GM23338 (cell line): Measurements from ENCODE around the gene LSM14B. TPM values are rescaled to one million over a fixed set of nuclear protein-coding genes. Genes with fewer than 3 reads are reported as not detected.

Experiments
- ATAC-seq: fragments of 200-7000 bp; cut with Tn5 transposase; 3 replicates; pipeline ENCODE4 v1.9.1; 2020
- DNase-seq: peaks from one replicate; pipeline ENCODE4 v3.0.0-alpha.2; 2015; ENCODE audit warnings: low spot score
- H2AFZ ChIP-seq: fragments of 200-600 bp; sonication (generic); 2 replicates; pipeline ENCODE4 v1.8.0; 2016; ENCODE audit warnings: antibody characterized with exemption, mild to moderate bottlenecking, moderate library complexity
- H3F3A ChIP-seq: fragments of 200-600 bp; sonication (generic); replicated peaks from 2 replicates; pipeline ENCODE4 v1.8.0; 2017; ENCODE audit warnings: antibody characterized with exemption, mixed run types, low read depth
- H3K27ac ChIP-seq: fragments of 200-600 bp; sonication (generic); 2 replicates; pipeline ENCODE4 v1.6.1; 2016; ENCODE audit warnings: low read depth
- H3K27me3 ChIP-seq: fragments of 200-600 bp; sonication (generic); 2 replicates; pipeline ENCODE4 v1.8.0; 2016; ENCODE audit warnings: mild to moderate bottlenecking, mixed run types, moderate library complexity; ENCODE audit not compliant: insufficient read depth
- H3K36me3 ChIP-seq: fragments of 200-600 bp; sonication (generic); 2 replicates; pipeline ENCODE4 v1.8.0; 2016; ENCODE audit warnings: mild to moderate bottlenecking; ENCODE audit not compliant: insufficient read depth
- H3K4me1 ChIP-seq: fragments of 200-600 bp; sonication (generic); 2 replicates; pipeline ENCODE4 v1.8.0; 2016; ENCODE audit warnings: mild to moderate bottlenecking, moderate library complexity; ENCODE audit not compliant: insufficient read depth
- H3K4me2 ChIP-seq: fragments of 200-600 bp; sonication (generic); 2 replicates; pipeline ENCODE4 v1.7.1; 2017; ENCODE audit warnings: mixed run types
- H3K4me3 ChIP-seq: fragments of 200-600 bp; sonication (generic); 2 replicates; pipeline ENCODE4 v1.6.1; 2016; ENCODE audit warnings: mixed run types
- H3K79me2 ChIP-seq: fragments of 200-600 bp; sonication (generic); replicated peaks from 2 replicates; pipeline ENCODE4 v1.8.0; 2017; ENCODE audit warnings: mild to moderate bottlenecking; ENCODE audit not compliant: insufficient read depth
- H3K9me2 ChIP-seq: fragments of 200-600 bp; sonication (generic); 2 replicates; pipeline ENCODE4 v1.8.0; 2017; ENCODE audit not compliant: insufficient read depth
- H4K20me1 ChIP-seq: fragments of 200-600 bp; sonication (generic); replicated peaks from 2 replicates; pipeline ENCODE4 v1.8.0; 2017; ENCODE audit warnings: mild to moderate bottlenecking; ENCODE audit not compliant: insufficient read depth
- H3K27ac Mint-ChIP-seq: 2 replicates; pipeline ENCODE4 v1.8.0; 2020; ENCODE audit warnings: inconsistent platforms, mild to moderate bottlenecking, moderate library complexity, mixed read lengths
- H3K27me3 Mint-ChIP-seq: 3 replicates; pipeline ENCODE4 v1.8.0; 2022; ENCODE audit warnings: low read depth, mild to moderate bottlenecking, moderate library complexity, mixed read lengths, inconsistent platforms; ENCODE audit not compliant: insufficient read depth, poor library complexity
- H3K36me3 Mint-ChIP-seq: 3 replicates; pipeline ENCODE4 v1.8.0; 2021; ENCODE audit warnings: low read depth, mild to moderate bottlenecking, inconsistent platforms, moderate library complexity, mixed read lengths
- H3K4me1 Mint-ChIP-seq: 3 replicates; pipeline ENCODE4 v1.8.0; 2020; ENCODE audit warnings: mild to moderate bottlenecking, inconsistent platforms, mixed read lengths
- H3K4me3 Mint-ChIP-seq: 3 replicates; pipeline ENCODE4 v1.8.0; 2021; ENCODE audit warnings: moderate library complexity, mild to moderate bottlenecking, inconsistent platforms, mixed read lengths
- H3K9me3 Mint-ChIP-seq: 3 replicates; pipeline ENCODE4 v1.8.0; 2020; ENCODE audit warnings: moderate library complexity, mild to moderate bottlenecking, inconsistent platforms, mixed read lengths
- EZH2 ChIP-seq: fragments of 200-600 bp; sonication (generic); IDR thresholded peaks from one replicate; pipeline ENCODE4 v1.8.0; 2017; ENCODE audit warnings: antibody characterized with exemption, mild to moderate bottlenecking, low read depth; ENCODE audit not compliant: unreplicated experiment
- JUNB ChIP-seq: IDR thresholded peaks from one replicate; pipeline ENCODE4 v1.6.1; 2016; ENCODE audit warnings: antibody characterized with exemption; ENCODE audit not compliant: unreplicated experiment
- polyA plus RNA-seq: library from polyadenylated mRNA; unstranded; fragments of >200 nt; fragmentation: Nextera tagmentation; extraction: Ambion mirVana; gene quantifications from 2 replicates; pipeline ENCODE4 v1.2.1, GENCODE V29; 2016
- total RNA-seq: library from RNA; depleted of rRNA; stranded (reverse); fragments of >200 nt; shearing (Covaris generic); gene quantifications from 2 replicates; pipeline ENCODE4 v1.2.3, GENCODE V29; 2014
- TF ChIP-seq, protein P1 (sequence below): fragments of 250-450 bp; sonication (Bioruptor Pico); IDR thresholded peaks from 2 replicates; pipeline ENCODE4 v1.5.0; 2020; ENCODE audit warnings: mild to moderate bottlenecking, moderate library complexity
- TF ChIP-seq, protein P2 (sequence below), 2 experiments: fragments of 200-600 bp in 1 of 2; sonication (generic) in 1 of 2; conservative IDR thresholded peaks; 2 replicates each; pipeline versions ENCODE4 v1.5.1 to v1.6.1; 2016 to 2017; ENCODE audit warnings: antibody characterized with exemption in 2 of 2, low read depth in 2 of 2, mild to moderate bottlenecking in 2 of 2, moderate library complexity in 1 of 2

LSM14B gene
- total and polyA plus RNA-seq, 2 experiments from 2014 or later = 9.6 to 55.7 TPM

DNA sequence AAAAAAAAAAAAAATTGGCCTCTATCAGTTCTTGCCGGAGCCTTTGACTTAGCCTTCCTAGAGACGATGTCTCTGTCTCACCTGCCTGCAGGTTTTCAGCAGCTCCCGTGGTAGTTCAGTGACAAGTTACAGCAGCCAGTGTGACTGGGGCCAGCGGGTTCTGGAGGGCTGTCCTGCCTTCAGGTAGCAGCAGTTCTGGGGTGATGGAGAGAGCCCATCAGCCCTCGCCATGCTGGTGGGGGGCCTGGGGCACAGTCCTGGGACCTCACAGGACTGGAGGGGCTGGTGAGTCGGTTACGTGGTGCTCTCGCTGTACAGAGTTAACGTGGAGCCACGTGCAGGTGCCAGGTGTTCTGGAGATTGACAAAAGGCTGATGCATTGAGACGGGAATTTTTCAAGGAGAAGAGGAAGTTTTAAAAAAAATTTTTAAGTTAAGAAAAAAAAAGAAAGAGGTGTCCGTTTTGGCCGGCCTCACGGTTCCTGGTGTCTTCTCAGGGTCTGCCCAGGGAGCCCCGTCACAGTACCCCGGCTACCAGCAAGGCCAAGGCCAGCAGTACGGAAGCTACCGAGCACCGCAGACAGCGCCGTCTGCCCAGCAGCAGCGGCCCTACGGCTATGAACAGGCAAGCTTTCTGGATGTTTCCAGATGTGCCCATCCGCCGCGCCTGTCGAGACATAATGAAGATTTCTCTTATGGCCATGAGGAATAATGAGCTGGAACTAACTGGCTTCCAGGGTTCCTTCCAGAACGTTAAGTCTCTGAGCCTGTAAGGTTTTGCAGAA lies 51.9 kb downstream of the LSM14B start (continued):
- TF ChIP-seq, protein P1, sequence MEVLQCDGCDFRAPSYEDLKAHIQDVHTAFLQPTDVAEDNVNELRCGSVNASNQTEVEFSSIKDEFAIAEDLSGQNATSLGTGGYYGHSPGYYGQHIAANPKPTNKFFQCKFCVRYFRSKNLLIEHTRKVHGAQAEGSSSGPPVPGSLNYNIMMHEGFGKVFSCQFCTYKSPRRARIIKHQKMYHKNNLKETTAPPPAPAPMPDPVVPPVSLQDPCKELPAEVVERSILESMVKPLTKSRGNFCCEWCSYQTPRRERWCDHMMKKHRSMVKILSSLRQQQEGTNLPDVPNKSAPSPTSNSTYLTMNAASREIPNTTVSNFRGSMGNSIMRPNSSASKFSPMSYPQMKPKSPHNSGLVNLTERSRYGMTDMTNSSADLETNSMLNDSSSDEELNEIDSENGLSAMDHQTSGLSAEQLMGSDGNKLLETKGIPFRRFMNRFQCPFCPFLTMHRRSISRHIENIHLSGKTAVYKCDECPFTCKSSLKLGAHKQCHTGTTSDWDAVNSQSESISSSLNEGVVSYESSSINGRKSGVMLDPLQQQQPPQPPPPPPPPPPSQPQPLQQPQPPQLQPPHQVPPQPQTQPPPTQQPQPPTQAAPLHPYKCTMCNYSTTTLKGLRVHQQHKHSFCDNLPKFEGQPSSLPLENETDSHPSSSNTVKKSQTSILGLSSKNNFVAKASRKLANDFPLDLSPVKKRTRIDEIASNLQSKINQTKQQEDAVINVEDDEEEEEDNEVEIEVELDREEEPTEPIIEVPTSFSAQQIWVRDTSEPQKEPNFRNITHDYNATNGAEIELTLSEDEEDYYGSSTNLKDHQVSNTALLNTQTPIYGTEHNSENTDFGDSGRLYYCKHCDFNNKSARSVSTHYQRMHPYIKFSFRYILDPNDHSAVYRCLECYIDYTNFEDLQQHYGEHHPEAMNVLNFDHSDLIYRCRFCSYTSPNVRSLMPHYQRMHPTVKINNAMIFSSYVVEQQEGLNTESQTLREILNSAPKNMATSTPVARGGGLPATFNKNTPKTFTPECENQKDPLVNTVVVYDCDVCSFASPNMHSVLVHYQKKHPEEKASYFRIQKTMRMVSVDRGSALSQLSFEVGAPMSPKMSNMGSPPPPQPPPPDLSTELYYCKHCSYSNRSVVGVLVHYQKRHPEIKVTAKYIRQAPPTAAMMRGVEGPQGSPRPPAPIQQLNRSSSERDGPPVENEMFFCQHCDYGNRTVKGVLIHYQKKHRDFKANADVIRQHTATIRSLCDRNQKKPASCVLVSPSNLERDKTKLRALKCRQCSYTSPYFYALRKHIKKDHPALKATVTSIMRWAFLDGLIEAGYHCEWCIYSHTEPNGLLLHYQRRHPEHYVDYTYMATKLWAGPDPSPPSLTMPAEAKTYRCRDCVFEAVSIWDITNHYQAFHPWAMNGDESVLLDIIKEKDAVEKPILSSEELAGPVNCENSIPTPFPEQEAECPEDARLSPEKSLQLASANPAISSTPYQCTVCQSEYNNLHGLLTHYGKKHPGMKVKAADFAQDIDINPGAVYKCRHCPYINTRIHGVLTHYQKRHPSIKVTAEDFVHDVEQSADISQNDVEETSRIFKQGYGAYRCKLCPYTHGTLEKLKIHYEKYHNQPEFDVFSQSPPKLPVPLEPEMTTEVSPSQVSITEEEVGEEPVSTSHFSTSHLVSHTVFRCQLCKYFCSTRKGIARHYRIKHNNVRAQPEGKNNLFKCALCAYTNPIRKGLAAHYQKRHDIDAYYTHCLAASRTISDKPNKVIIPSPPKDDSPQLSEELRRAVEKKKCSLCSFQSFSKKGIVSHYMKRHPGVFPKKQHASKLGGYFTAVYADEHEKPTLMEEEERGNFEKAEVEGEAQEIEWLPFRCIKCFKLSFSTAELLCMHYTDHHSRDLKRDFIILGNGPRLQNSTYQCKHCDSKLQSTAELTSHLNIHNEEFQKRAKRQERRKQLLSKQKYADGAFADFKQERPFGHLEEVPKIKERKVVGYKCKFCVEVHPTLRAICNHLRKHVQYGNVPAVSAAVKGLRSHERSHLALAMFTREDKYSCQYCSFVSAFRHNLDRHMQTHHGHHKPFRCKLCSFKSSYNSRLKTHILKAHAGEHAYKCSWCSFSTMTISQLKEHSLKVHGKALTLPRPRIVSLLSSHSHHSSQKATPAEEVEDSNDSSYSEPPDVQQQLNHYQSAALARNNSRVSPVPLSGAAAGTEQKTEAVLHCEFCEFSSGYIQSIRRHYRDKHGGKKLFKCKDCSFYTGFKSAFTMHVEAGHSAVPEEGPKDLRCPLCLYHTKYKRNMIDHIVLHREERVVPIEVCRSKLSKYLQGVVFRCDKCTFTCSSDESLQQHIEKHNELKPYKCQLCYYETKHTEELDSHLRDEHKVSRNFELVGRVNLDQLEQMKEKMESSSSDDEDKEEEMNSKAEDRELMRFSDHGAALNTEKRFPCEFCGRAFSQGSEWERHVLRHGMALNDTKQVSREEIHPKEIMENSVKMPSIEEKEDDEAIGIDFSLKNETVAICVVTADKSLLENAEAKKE (CRISPR knock-in tag) = no peak
- no peak for TF ChIP-seq JUNB

DNA sequence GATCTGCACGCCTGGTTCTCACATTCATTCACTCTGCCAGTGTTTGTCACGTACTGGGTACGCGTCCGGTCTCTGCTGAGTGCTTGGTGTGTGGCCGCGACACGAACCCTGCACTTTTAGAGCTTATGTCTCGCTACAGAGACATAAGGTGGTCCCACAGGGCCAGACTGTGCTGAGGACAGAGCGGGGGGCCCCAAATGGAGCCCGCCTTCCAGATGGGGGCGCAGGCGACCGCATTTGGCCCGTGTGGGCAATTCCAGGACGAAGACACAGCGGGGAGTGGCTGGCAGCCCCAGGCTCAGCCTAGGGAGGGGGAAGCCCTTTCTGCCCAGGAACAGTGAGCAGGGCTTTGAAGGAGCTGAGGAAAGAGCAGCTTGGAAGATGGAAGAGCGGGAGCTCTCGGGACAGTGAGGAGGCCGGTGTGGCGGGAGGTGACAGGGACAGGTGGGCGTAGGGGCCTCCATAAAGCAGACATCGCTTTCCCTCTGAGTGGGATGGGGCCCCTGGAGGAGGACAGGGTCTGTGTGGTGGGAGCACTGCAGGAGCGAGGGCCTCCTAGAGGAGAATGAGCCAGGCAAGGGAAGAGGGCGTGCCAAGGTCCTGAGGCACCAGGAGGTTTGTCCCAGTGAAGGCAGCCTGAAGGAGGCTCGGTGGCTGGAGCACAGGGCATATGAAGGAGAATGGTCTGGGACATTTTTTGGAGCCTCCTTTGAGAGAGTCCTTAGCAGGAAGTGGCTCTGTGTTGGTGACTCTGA lies 52.8 kb downstream of the LSM14B start:
- Histone ChIP-seq H2AFZ (no peak overlapping the region), H3K4me3 (no peak overlapping the region), H3K4me2 (no peak overlapping the region), H4K20me1 (no peaks in the 10 kb centered on the region), H3K9me2 (no peaks in the 10 kb centered on the region), H3K27me3 (no peaks in the 10 kb centered on the region), H3K36me3 (no peaks in the 10 kb centered on the region), H3K4me1 (no peaks in the 10 kb centered on the region), H3K27ac (no peak overlapping the region), H3K79me2 (no peaks in the 10 kb centered on the region), H3F3A (no peaks in the 10 kb centered on the region)
- Mint-ChIP-seq H3K27me3 (peaks cover 11% of the 10 kb centered on the region), H3K27ac (peak overlapping the region; percentile 31; the same call in 1 of the 2 replicates), H3K36me3 (peaks cover 29% of the 10 kb centered on the region), H3K4me3 (no peak overlapping the region; the same call in 2 of the 3 replicates), H3K9me3 (no peaks in the 10 kb centered on the region; the same call in 2 of the 3 replicates), H3K4me1 (no peaks in the 10 kb centered on the region)
- TF ChIP-seq, protein P2, sequence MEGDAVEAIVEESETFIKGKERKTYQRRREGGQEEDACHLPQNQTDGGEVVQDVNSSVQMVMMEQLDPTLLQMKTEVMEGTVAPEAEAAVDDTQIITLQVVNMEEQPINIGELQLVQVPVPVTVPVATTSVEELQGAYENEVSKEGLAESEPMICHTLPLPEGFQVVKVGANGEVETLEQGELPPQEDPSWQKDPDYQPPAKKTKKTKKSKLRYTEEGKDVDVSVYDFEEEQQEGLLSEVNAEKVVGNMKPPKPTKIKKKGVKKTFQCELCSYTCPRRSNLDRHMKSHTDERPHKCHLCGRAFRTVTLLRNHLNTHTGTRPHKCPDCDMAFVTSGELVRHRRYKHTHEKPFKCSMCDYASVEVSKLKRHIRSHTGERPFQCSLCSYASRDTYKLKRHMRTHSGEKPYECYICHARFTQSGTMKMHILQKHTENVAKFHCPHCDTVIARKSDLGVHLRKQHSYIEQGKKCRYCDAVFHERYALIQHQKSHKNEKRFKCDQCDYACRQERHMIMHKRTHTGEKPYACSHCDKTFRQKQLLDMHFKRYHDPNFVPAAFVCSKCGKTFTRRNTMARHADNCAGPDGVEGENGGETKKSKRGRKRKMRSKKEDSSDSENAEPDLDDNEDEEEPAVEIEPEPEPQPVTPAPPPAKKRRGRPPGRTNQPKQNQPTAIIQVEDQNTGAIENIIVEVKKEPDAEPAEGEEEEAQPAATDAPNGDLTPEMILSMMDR (conservative IDR thresholded peaks at IDR 0.05; ENCODE audit: low read depth in 2 of 2) = peak in 1 of 2 experiments; percentile 26; a peak in 2 of 4 replicates
- no peak for TF ChIP-seq EZH2
- ATAC-seq (no peak), DNase-seq (no peak)
